Astrocyte (in vitro differentiated cells and primary cell): ENCODE data around the gene PCDHGA4. TPM values are rescaled to one million over a fixed set of nuclear protein-coding genes. Genes with fewer than 3 reads are reported as not detected.
"Not testable (repeated sequence)": the region's sequence is repeated elsewhere in the genome, so short reads cannot be mapped to it uniquely, and the experiment has no call there.

Experiments used
- DNase-seq: peaks from one replicate; pipeline ENCODE4 v3.0.0-alpha.2; 2010; ENCODE audit warnings: low read depth
- FAIRE-seq: peaks from 2 replicates; lab custom pipeline; 2011; peaks lifted over from hg19 to GRCh38; lab: Jason Lieb, UNC
- H2AFZ ChIP-seq: 2 replicates; pipeline ENCODE4 v1.6.0; 2012; ENCODE audit warnings: low read depth, low read length, inconsistent platforms
- H3K27ac ChIP-seq: 2 replicates; pipeline ENCODE4 v1.5.1; 2011; ENCODE audit warnings: low read depth, low read length, inconsistent platforms
- H3K27me3 ChIP-seq: 2 replicates; pipeline ENCODE4 v1.6.0; 2011; ENCODE audit warnings: low read length, inconsistent platforms; ENCODE audit not compliant: insufficient read depth
- H3K36me3 ChIP-seq: 2 replicates; pipeline ENCODE4 v1.5.1; 2011; ENCODE audit warnings: low read length, inconsistent platforms; ENCODE audit not compliant: insufficient read depth
- H3K4me1 ChIP-seq: 2 replicates; pipeline ENCODE4 v1.5.1; 2011; ENCODE audit warnings: low read length, inconsistent platforms; ENCODE audit not compliant: insufficient read depth
- H3K4me2 ChIP-seq: 2 replicates; pipeline ENCODE4 v1.6.0; 2012; ENCODE audit warnings: low read length, inconsistent platforms
- H3K4me3 ChIP-seq: 2 replicates; pipeline ENCODE4 v1.5.1; 2011; ENCODE audit warnings: low read depth, mild to moderate bottlenecking, low read length, inconsistent platforms; ENCODE audit not compliant: insufficient read depth
- H3K79me2 ChIP-seq: 2 replicates; pipeline ENCODE4 v1.6.0; 2012; ENCODE audit warnings: mild to moderate bottlenecking, low read length, inconsistent platforms; ENCODE audit not compliant: insufficient read depth
- H3K9ac ChIP-seq: 2 replicates; pipeline ENCODE4 v1.6.0; 2012; ENCODE audit warnings: mild to moderate bottlenecking, low read length, inconsistent platforms
- H3K9me3 ChIP-seq: 2 replicates; pipeline ENCODE4 v1.5.1; 2012; ENCODE audit warnings: low read depth, mild to moderate bottlenecking, low read length, inconsistent platforms; ENCODE audit not compliant: insufficient read depth
- H4K20me1 ChIP-seq: 2 replicates; pipeline ENCODE4 v1.6.0; 2012; ENCODE audit warnings: low read length, inconsistent platforms; ENCODE audit not compliant: insufficient read depth
- H3K27ac Mint-ChIP-seq: one replicate; pipeline ENCODE4 v1.8.0; 2021; ENCODE audit warnings: mild to moderate bottlenecking, mixed read lengths; ENCODE audit not compliant: unreplicated experiment
- H3K27me3 Mint-ChIP-seq: one replicate; pipeline ENCODE4 v1.8.0; 2021; ENCODE audit warnings: low read depth, mixed read lengths; ENCODE audit not compliant: unreplicated experiment
- H3K36me3 Mint-ChIP-seq: one replicate; pipeline ENCODE4 v1.8.0; 2021; ENCODE audit warnings: low read depth, mixed read lengths; ENCODE audit not compliant: unreplicated experiment
- H3K4me1 Mint-ChIP-seq: one replicate; pipeline ENCODE4 v1.8.0; 2021; ENCODE audit warnings: low read depth, mixed read lengths; ENCODE audit not compliant: unreplicated experiment
- H3K4me3 Mint-ChIP-seq: one replicate; pipeline ENCODE4 v1.8.0; 2021; ENCODE audit warnings: mild to moderate bottlenecking, moderate library complexity, mixed read lengths; ENCODE audit not compliant: unreplicated experiment
- H3K9me3 Mint-ChIP-seq: one replicate; pipeline ENCODE4 v1.8.0; 2021; ENCODE audit warnings: mild to moderate bottlenecking, mixed read lengths; ENCODE audit not compliant: unreplicated experiment
- EZH2 ChIP-seq: IDR thresholded peaks from 2 replicates; pipeline ENCODE4 v1.6.1; 2012; ENCODE audit warnings: mild to moderate bottlenecking, low read length, inconsistent platforms; ENCODE audit not compliant: insufficient read depth
- total RNA-seq: library from RNA; stranded (reverse); gene quantifications from 2 replicates; pipeline ENCODE4 v1.2.1, GENCODE V29; 2021
- TF ChIP-seq, protein P1 (sequence below): IDR thresholded peaks from 2 replicates; pipeline ENCODE4 v1.5.1; 2011; ENCODE audit warnings: low read depth, mild to moderate bottlenecking, inconsistent platforms, low read length, moderate library complexity; ENCODE audit not compliant: insufficient read depth

The PCDHGA4 gene
- total RNA-seq, 1 donor from 2014 or later: 0.48 TPM

- Histone ChIP-seq H3K9ac (peak within 1 kb of the TSS; percentile 53), H3K4me1 (no peaks in the 10 kb centered on the region), H3K27ac (no peak within 1 kb of the TSS), H3K9me3 (peaks cover 36% of the 10 kb centered on the region), H4K20me1 (no peaks in the 10 kb centered on the region), H3K4me2 (peak within 1 kb of the TSS; percentile 66), H3K79me2 (no peaks in the 10 kb centered on the region), H3K4me3 (peak within 1 kb of the TSS; percentile 54), H3K27me3 (peaks cover 3% of the 10 kb centered on the region), H2AFZ (peak within 1 kb of the TSS; percentile 76), H3K36me3 (no peaks in the 10 kb centered on the region)
- TF ChIP-seq, protein P1, sequence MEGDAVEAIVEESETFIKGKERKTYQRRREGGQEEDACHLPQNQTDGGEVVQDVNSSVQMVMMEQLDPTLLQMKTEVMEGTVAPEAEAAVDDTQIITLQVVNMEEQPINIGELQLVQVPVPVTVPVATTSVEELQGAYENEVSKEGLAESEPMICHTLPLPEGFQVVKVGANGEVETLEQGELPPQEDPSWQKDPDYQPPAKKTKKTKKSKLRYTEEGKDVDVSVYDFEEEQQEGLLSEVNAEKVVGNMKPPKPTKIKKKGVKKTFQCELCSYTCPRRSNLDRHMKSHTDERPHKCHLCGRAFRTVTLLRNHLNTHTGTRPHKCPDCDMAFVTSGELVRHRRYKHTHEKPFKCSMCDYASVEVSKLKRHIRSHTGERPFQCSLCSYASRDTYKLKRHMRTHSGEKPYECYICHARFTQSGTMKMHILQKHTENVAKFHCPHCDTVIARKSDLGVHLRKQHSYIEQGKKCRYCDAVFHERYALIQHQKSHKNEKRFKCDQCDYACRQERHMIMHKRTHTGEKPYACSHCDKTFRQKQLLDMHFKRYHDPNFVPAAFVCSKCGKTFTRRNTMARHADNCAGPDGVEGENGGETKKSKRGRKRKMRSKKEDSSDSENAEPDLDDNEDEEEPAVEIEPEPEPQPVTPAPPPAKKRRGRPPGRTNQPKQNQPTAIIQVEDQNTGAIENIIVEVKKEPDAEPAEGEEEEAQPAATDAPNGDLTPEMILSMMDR: peak; percentile 41
- TF ChIP-seq EZH2: no peak
- Mint-ChIP-seq H3K4me1 (no peaks in the 10 kb centered on the region), H3K4me3 (no peak within 1 kb of the TSS), H3K36me3 (peaks cover 6% of the 10 kb centered on the region), H3K27me3 (no peaks in the 10 kb centered on the region), H3K9me3 (peaks cover 49% of the 10 kb centered on the region), H3K27ac (no peak within 1 kb of the TSS)
- FAIRE-seq (no peak), DNase-seq (peak; percentile 55)
These were observed 11.4 kb upstream of the PCDHGA4 start, which contains the start of gene PCDHGA3 for GRCh38 chr5:141343242-141343952. Gene PCDHGA3, plus strand, starts transcription at chr5:141343829. Its CDS starts 205 bp downstream, at chr5:141344034.

DNA sequence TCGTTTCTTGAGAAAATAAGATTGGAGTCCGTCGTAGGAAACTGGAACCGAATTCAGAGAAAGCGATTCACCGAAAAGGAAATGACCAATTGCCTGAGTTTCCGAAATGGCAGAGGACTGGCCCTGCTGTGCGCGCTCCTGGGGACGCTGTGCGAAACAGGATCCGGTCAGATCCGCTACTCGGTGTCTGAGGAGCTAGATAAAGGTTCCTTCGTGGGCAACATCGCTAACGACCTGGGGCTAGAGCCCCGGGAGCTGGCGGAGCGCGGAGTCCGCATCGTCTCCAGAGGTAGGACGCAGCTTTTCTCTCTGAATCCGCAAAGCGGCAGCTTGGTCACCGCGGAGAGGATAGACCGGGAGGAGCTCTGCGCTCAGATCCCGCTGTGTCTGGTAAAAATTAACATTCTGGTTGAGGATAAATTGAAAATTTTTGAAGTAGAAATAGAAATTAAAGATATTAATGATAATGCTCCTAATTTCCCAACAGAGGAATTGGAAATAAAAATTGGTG lies 10.8 kb upstream of the PCDHGA4 start:
- Mint-ChIP-seq H3K36me3 (peaks cover 6% of the 10 kb centered on the region), H3K4me3 (no peak overlapping the region), H3K27me3 (no peaks in the 10 kb centered on the region), H3K9me3 (peaks cover 44% of the 10 kb centered on the region), H3K27ac (no peak overlapping the region), H3K4me1 (no peaks in the 10 kb centered on the region)
- Histone ChIP-seq H3K79me2 (no peaks in the 10 kb centered on the region), H3K4me1 (no peaks in the 10 kb centered on the region), H3K36me3 (no peaks in the 10 kb centered on the region), H3K9me3 (peaks cover 33% of the 10 kb centered on the region), H3K9ac (peak overlapping the region; percentile 53), H3K4me2 (peak overlapping the region; percentile 66), H3K27ac (no peak overlapping the region), H3K27me3 (peaks cover 3% of the 10 kb centered on the region), H4K20me1 (no peaks in the 10 kb centered on the region), H2AFZ (peak overlapping the region; percentile 76), H3K4me3 (peak overlapping the region; percentile 54)
- DNase-seq: no peak
- TF ChIP-seq EZH2: no peak
- TF ChIP-seq, protein P1: no peak
- FAIRE-seq: no peak

DNA sequence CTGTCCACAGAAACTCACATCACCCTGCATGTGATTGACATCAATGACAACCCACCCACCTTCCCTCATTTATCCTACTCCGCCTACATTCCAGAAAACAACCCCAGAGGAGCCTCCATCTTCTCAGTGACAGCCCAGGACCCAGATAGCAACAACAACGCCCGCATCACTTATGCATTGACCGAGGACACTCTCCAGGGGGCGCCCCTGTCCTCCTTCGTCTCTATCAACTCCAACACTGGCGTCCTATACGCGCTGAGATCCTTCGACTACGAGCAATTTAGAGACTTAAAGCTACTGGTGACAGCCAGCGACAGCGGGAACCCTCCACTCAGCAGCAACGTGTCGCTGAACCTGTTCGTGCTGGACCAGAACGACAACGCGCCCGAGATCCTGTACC lies 9.5 kb upstream of the PCDHGA4 start:
- no peaks in the 10 kb centered on the region for H3K27me3 Mint-ChIP-seq
- peaks cover 3% of the 10 kb centered on the region for H3K36me3 Mint-ChIP-seq
- no peak for DNase-seq
- no peak overlapping the region for H3K27ac Mint-ChIP-seq
- Histone ChIP-seq H3K9me3 (peaks cover 24% of the 10 kb centered on the region), H3K4me3 (no peak overlapping the region), H4K20me1 (no peaks in the 10 kb centered on the region), H3K9ac (no peak overlapping the region), H2AFZ (no peak overlapping the region), H3K79me2 (no peaks in the 10 kb centered on the region), H3K27ac (no peak overlapping the region), H3K4me1 (no peaks in the 10 kb centered on the region), H3K4me2 (no peak overlapping the region), H3K36me3 (no peaks in the 10 kb centered on the region), H3K27me3 (peaks cover 3% of the 10 kb centered on the region)
- H3K4me3 Mint-ChIP-seq: no peak overlapping the region
- no peak for FAIRE-seq
- H3K4me1 Mint-ChIP-seq: no peaks in the 10 kb centered on the region
- peaks cover 36% of the 10 kb centered on the region for H3K9me3 Mint-ChIP-seq
- TF ChIP-seq EZH2: no peak
- TF ChIP-seq, protein P1: no peak

DNA sequence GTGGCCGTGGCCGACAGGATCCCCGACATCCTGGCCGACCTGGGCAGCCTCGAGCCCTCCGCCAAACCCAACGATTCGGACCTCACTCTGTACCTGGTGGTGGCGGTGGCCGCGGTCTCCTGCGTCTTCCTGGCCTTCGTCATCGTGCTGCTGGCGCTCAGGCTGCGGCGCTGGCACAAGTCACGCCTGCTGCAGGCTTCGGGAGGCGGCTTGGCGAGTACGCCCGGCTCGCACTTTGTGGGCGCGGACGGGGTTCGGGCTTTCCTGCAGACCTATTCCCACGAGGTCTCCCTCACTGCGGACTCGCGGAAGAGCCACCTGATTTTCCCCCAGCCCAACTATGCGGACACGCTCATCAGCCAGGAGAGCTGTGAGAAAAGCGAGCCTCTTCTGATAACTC lies 8.8 kb upstream of the PCDHGA4 start:
- not testable (repeated sequence) for DNase-seq, H3K4me2 ChIP-seq, H3K36me3 Mint-ChIP-seq, H3K9ac ChIP-seq, H3K27ac ChIP-seq, H3K4me3 Mint-ChIP-seq, H3K27ac Mint-ChIP-seq, H3K36me3 ChIP-seq, H3K79me2 ChIP-seq, FAIRE-seq, H3K27me3 Mint-ChIP-seq, H3K4me3 ChIP-seq, H2AFZ ChIP-seq, H3K27me3 ChIP-seq, H3K4me1 ChIP-seq, H3K4me1 Mint-ChIP-seq, H4K20me1 ChIP-seq
- peaks cover 36% of the 10 kb centered on the region for H3K9me3 Mint-ChIP-seq
- H3K9me3 ChIP-seq: peaks cover 29% of the 10 kb centered on the region
